Kidney (tissue), 14 donors: Measurements from ENCODE around the gene SLC17A6. TPM values are rescaled to one million over a fixed set of nuclear protein-coding genes. Genes with fewer than 3 reads are reported as not detected.

Source experiments
- DNase-seq, 5 donors: peaks; one replicate each; pipeline ENCODE4 v3.0.0-alpha.2; 2013 to 2020
- FAIRE-seq: peaks from 2 replicates; lab custom pipeline; 2012; peaks lifted over from hg19 to GRCh38; lab: Jason Lieb, UNC
- H3K27ac ChIP-seq, 2 donors: one replicate each; pipeline ENCODE4 v1.7.0; 2013; ENCODE audit warnings: low read depth in 2 of 2, low read length in 2 of 2, inconsistent platforms in 1 of 2
- H3K27me3 ChIP-seq: one replicate; pipeline ENCODE4 v1.7.1; 2013; ENCODE audit warnings: low read length, inconsistent platforms; ENCODE audit not compliant: control insufficient read depth, insufficient read depth
- H3K36me3 ChIP-seq, 3 donors: one replicate each; pipeline versions ENCODE4 v1.7.0 to v1.7.1; 2013; ENCODE audit warnings: low read length in 3 of 3, control low read depth in 1 of 3, inconsistent platforms in 1 of 3; ENCODE audit not compliant: insufficient read depth in 3 of 3, control insufficient read depth in 2 of 3
- H3K4me1 ChIP-seq, 3 donors: one replicate each; pipeline versions ENCODE4 v1.7.0 to v1.7.1; 2013; ENCODE audit warnings: low read length in 3 of 3, inconsistent platforms in 1 of 3, low read depth in 1 of 3; ENCODE audit not compliant: control insufficient read depth in 2 of 3, insufficient read depth in 2 of 3
- H3K4me3 ChIP-seq, 3 donors: one replicate each; pipeline versions ENCODE4 v1.7.0 to v1.8.1; 2013; ENCODE audit warnings: low read length in 3 of 3, control low read depth in 1 of 3, inconsistent platforms in 1 of 3
- H3K9ac ChIP-seq, 3 donors: one replicate each; pipeline versions ENCODE4 v1.7.0 to v1.7.1; 2013; ENCODE audit warnings: low read length in 3 of 3, control low read depth in 1 of 3, inconsistent platforms in 1 of 3
- H3K9me3 ChIP-seq, 3 donors: one replicate each; pipeline versions ENCODE4 v1.7.0 to v1.7.1; 2013; ENCODE audit warnings: low read length in 3 of 3, control low read depth in 1 of 3, inconsistent platforms in 1 of 3; ENCODE audit not compliant: control insufficient read depth in 2 of 3, insufficient read depth in 1 of 3
- intact Hi-C: fragments of 100-400 bp; cut with DNase I; formaldehyde crosslinking; loops from one replicate; pipeline ENCODE4 v1.11.1; 2022
- polyA plus RNA-seq: library from polyadenylated mRNA; stranded (reverse); fragments of 350-450 nt; fragmentation: Illumina TruSeq; extraction: RNeasy Lipid Tissue Mini Kit (QIAGEN cat#74804); gene quantifications from one replicate; pipeline ENCODE4 v1.2.3, GENCODE V29; 2014; ENCODE audit warnings: low read depth, low replicate concordance; ENCODE audit not compliant: insufficient read depth
- total RNA-seq: library from RNA; stranded (reverse); fragmentation: NEBNext Ultra II Directional; extraction: Animal tissue kit (Norgen Biotek cat#: 25700); gene quantifications from one replicate; pipeline ENCODE4 v1.2.1, GENCODE V29; 2021
- TF ChIP-seq, protein P1 (sequence below): IDR thresholded peaks from 3 replicates; pipeline ENCODE4 v1.5.1; 2012; ENCODE audit warnings: mild to moderate bottlenecking, moderate library complexity, borderline replicate concordance; ENCODE audit not compliant: insufficient read depth; ENCODE audit errors: extremely low read depth
- donor health status: control.
- donor health status: control.
- donor health status: control.
- donor health status: control.
- donor health status: control.
- donor health status: DM: yes; HTN: yes; CAD: no.
- donor health status: Normal renal cell carcinoma (clear cell type).

SLC17A6 gene
- total and polyA plus RNA-seq, 2 donors from 2014 or later: not detected

DNA sequence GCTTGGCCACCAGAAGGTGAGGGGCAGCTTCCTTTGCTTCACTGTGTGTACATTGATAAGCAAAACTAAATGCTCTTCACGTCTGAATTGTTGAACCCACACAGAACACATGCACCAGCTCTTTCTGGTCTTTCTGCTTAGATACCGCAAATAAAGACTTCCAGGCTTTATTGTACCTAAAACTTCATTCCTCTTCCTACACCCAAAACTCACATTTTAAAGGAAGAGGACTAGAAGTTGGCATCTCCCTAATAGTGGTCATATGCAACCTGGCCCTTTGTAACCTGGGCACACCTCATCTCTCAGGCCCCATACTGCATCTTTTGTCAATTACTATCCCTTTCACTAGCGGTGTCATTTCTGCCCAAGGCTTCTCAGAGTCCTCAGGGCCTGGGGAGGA is 5.9 kb downstream of the SLC17A6 start:
- Histone ChIP-seq H3K4me3 (no peak overlapping the region), H3K36me3 (no peaks in the 10 kb centered on the region), H3K27me3 (peaks cover 47% of the 10 kb centered on the region), H3K9ac (no peak overlapping the region), H3K4me1 (no peaks in the 10 kb centered on the region), H3K9me3 (no peaks in the 10 kb centered on the region), H3K27ac (no peak overlapping the region)
- no peak for FAIRE-seq
- TF ChIP-seq, protein P1, sequence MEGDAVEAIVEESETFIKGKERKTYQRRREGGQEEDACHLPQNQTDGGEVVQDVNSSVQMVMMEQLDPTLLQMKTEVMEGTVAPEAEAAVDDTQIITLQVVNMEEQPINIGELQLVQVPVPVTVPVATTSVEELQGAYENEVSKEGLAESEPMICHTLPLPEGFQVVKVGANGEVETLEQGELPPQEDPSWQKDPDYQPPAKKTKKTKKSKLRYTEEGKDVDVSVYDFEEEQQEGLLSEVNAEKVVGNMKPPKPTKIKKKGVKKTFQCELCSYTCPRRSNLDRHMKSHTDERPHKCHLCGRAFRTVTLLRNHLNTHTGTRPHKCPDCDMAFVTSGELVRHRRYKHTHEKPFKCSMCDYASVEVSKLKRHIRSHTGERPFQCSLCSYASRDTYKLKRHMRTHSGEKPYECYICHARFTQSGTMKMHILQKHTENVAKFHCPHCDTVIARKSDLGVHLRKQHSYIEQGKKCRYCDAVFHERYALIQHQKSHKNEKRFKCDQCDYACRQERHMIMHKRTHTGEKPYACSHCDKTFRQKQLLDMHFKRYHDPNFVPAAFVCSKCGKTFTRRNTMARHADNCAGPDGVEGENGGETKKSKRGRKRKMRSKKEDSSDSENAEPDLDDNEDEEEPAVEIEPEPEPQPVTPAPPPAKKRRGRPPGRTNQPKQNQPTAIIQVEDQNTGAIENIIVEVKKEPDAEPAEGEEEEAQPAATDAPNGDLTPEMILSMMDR: no peak
- no peak for DNase-seq
- intact Hi-C loops: no loop called here

DNA sequence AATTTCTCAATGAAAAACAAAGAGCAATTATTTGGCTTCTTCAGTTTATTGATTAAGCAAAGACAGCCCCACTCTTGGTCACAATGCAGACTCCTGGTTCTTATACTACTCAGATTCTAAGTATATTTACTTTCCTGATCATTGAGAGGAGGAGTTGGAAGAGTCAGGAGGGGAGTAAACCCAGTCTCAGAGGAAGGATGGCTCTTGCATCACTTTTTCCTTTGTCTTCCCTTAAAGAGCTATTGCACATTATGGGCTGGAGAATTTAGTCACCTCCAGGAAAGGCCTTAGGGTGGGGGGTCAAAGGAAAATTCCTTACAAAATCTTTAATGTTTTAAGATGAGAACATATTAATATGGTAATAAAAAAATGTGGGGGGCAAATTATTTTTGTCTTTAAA is 8.1 kb downstream of the SLC17A6 start:
- H3K4me1 ChIP-seq: no peaks in the 10 kb centered on the region
- intact Hi-C loops: no loop called here

DNA sequence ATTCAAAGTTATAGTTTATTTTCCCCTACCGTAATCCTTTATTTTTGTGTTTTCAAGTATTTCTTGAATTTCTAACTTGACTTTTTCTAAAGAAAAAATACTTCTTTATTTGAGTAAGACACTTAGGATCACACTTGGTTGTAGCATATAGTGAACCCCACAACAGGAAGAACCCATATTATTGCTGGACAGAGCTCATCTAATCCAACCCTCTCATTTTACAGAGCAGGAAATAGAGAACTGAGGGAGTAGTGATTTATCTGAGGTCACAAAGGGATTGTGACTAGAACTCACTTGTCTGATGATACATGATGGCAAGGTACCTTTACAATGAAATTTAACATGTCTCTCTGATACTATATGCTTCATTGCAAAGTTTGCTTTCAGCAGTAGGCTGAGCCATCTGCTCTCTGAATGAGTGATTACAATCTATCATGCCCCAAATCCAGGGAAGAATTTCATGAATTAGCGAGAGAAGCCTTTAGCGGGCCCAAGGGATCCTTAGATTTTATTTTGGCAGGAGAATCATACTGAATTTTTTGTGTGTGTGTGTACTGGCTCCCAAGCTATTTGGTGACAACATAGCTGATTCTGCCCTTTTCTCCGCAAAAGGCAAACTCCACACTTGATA is 9.8 kb downstream of the SLC17A6 start:
- intact Hi-C loops: no loop called here
- no peak overlapping the region for H3K27ac ChIP-seq
- no peak for FAIRE-seq

More for the DNA sequence above, 8.1 kb downstream of the SLC17A6 start:
- H3K9ac ChIP-seq: no peak overlapping the region
- no peak overlapping the region for H3K27ac ChIP-seq
- FAIRE-seq: no peak
- H3K4me3 ChIP-seq: no peak overlapping the region
- TF ChIP-seq, protein P1: no peak
- peaks cover 31% of the 10 kb centered on the region for H3K27me3 ChIP-seq
- no peaks in the 10 kb centered on the region for H3K36me3 ChIP-seq
- no peaks in the 10 kb centered on the region for H3K9me3 ChIP-seq
- no peak for DNase-seq

More for the DNA sequence above, 9.8 kb downstream of the SLC17A6 start:
- Histone ChIP-seq H3K9ac (no peak overlapping the region), H3K36me3 (no peaks in the 10 kb centered on the region), H3K27me3 (peaks cover 16% of the 10 kb centered on the region), H3K4me3 (no peak overlapping the region), H3K4me1 (no peaks in the 10 kb centered on the region), H3K9me3 (no peaks in the 10 kb centered on the region)
- TF ChIP-seq, protein P1: no peak
- DNase-seq: peak in 2 of 5 donors; percentile 21 to 25
